NCI-H1436 treated with DMSO at 0.1 percent for 48 hours (cell line): ENCODE results near the gene DNAAF5.
A peak's percentile ranks its signal among the peaks of the same experiment; 100 is the strongest.

Experiments used
- DNase-seq: peaks from one replicate; lab custom pipeline; 2025; lab: John Stamatoyannopoulos, UW

DNAAF5 gene

GRCh38 chr7:726084-726853 is at the start of gene DNAAF5:
TSS of gene DNAAF5 (plus strand) at chr7:726699. CDS start at chr7:726721, 22 bp downstream.
- DNase-seq, result peak; percentile 28

- DNase-seq, result no peak
Measured at GRCh38 chr7:676972-677385, 49.5 kb upstream of the DNAAF5 start.

- DNase-seq, result no peak
Measured at GRCh38 chr7:680411-681127, 45.9 kb upstream of the DNAAF5 start.

DNA sequence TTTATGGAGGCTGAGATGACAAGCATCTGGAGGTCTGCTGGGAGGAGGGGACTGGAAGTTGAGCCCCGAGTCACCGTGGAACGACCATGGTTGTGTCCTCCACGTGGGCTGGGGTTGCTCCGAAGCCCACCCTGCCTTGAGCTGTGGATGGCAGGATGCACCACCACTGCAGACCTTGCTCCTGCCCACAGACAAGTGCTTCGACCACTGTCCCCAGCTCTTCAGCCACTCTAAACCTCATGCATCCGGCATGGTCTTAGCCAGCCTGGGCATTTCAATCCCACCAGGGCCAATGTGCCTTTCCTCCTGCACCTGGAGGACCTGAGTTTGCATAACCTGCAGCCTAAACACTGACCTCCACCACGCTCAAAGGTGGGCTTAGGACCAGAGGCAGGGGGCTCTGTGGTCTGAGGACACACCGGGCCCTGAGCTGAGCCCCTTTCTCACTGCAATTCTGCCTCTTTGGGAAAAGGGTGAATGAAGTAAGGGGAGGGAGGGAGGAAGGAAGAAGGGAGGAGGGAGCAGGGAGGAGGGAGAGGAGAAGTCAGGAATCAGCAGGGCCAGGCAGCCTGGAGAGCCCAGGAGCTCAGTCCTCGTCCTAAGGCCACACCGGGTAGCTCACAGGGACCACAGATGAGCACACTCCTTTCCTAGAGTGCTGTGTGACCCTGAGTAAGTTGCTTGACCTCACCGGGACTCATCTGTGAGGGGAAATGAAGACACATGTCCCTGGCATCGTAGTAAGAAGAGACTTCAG is 44.8 kb upstream of the DNAAF5 start:
- DNase-seq, result no peak

DNA sequence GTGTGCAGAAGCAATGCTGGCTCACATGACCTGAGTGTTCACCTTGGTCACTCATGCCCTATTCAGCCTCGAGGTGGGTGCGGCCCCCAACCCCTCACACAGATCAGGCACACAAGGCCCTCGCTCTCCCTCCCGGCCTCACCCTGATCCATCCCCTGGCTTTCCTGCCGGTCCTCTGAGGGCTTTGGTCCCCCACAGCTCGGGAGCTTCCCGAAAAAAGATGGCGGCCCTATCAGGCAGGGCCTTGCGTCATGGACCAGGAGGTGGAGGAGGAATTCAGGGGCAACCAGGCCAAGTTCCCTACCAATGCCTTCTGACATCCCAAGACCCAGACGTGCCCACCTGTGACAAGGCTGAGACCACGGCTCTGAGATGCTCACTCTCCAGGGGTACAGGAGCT is 43.7 kb upstream of the DNAAF5 start:
- no peak for DNase-seq

DNA sequence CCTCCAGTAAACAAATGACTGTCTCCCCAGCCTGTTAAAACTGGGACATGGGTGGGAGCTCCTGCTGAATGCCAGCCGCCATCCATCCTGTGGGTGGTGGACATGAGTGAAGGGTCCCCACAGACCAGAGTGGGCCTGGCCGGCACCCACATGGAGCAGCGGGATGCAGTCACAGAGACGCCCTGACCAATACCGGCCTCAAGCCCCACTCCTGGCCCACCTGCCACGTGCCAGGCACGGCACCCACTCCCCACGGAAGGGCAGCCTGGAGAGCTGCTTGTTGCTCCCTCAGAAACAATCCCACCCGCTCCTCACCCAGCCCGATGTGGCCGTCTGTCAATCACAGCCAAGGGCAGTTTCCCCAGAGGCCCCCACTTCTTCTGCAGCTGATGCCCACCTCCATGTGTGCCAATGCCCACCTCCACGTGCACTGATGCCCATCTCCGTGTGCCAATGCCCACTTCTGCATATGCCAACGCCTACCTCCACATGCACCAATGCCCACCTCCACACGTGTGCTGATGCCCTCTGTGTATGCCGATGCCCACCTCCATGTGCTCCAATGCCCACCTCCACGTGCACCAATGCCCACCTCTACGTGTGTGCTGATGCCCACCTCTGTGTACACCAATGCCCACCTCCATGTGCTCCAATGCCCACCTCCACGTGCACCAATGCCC is 42.8 kb upstream of the DNAAF5 start:
- DNase-seq, result no peak

- no peak for DNase-seq
Measured at GRCh38 chr7:684416-684815, 42.1 kb upstream of the DNAAF5 start.

GRCh38 chr7:685540-685939 is 41.0 kb upstream of the DNAAF5 start:
- no peak for DNase-seq

- DNase-seq, result no peak
Measured at GRCh38 chr7:690478-691360, 35.8 kb upstream of the DNAAF5 start.

- no peak for DNase-seq
Measured at GRCh38 chr7:691361-692045, 35.0 kb upstream of the DNAAF5 start.

- DNase-seq, result no peak
Measured at GRCh38 chr7:693280-693679, 33.2 kb upstream of the DNAAF5 start.

GRCh38 chr7:696426-696811 is 30.1 kb upstream of the DNAAF5 start:
- DNase-seq, result no peak

- no peak for DNase-seq
Measured at GRCh38 chr7:696812-697551, 29.5 kb upstream of the DNAAF5 start.

DNA sequence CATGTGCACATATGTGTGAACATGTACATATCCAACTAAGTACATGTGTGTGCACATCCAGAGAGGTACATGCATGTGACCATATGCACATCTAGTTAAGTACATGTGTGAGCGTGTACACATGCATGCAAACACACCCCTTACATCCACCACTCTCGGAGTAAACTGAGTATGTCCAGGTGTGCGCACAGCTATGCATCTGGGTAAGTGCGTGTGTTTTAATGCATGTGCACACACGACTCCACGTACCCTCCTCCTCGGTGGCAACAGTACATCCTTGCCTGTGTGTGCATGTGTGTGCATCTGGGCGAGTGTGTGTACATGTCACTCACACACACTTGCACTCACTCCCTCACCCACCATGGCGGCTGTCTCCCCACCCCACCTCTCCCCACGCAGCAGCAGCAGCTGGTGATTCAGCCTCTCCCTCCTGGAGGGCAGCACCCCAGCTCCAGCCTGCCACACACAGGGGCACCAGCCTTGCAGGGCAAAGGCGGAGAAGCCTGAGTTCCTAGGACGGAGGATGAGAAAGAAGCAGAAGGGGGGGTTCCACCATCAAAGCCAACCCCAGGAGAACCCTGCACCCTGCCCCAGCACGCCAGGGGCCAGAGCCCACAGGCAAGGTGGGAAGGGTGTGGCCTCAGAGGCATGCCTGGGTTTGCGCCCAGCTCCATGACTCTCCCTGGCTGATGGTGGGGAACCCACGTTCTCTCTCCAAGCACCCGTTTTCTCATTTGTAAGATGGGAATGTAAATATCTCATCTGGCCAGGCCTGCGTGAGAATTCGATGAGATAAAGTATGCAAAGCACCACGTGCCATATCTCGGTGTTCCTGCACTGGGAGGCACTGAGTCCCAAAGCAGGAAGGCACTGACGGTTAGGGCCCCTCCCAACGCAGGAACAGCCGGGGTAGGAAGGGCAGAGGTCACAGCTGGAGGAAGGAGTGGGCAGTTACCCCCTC is 27.7 kb upstream of the DNAAF5 start:
- DNase-seq, result no peak

DNA sequence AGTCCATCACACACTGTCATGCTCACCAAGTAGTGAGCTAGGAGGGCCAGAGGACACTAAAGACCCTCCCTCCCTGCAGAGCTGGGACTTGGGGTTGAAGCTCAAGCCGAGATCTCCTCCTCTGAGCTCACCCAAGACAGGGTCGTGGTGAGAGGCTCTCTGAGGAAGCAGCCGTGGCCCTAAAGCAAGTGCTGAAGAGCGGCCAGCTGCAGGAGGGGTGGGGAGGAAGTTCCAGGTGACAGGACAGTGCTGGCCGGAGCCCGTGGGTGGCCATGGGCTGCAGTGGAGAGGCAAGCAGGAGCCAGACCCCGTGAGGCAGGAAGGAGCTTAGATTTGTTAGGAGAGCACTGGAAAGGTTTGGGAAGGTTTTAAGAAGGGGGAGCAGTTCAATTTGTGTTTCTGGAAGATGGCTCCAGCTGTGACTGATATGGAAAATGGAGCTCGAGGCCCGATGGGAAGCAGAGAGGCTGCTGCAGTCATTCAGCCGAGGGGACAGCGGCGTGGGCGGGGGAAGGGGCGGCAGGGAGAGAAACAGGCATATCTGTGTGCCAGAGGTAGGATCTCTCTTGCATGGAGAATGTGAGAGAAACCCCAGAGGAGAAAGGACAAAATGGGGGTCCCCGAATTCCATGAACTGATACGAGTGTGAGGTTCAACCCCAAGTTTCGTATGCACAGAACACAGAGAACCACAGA is 26.9 kb upstream of the DNAAF5 start:
- DNase-seq, result no peak

- DNase-seq, result no peak
Measured at GRCh38 chr7:701086-701671, 25.3 kb upstream of the DNAAF5 start.

GRCh38 chr7:703049-703448 is 23.4 kb upstream of the DNAAF5 start:
- DNase-seq, result no peak

- DNase-seq, result no peak
Measured at GRCh38 chr7:706721-707120, 19.8 kb upstream of the DNAAF5 start.
